Neural progenitor cell (in vitro differentiated cells): ENCODE measurements around the gene PKD2L2.

ENCODE experiments used
- EZH2 ChIP-seq: fragments of 200-600 bp; sonication (generic); IDR thresholded peaks from 2 replicates; pipeline ENCODE4 v1.6.1; 2017; ENCODE audit warnings: antibody characterized with exemption, mild to moderate bottlenecking, moderate library complexity
- EZH2phosphoT487 ChIP-seq: fragments of 200-600 bp; sonication (generic); IDR thresholded peaks from 2 replicates; pipeline ENCODE4 v1.6.1; 2017; ENCODE audit warnings: antibody characterized with exemption
- TF ChIP-seq, protein P1 (sequence below): fragments of 200-600 bp; sonication (generic); IDR thresholded peaks from 2 replicates; pipeline ENCODE4 v1.5.1; 2017; ENCODE audit warnings: antibody characterized with exemption, mild to moderate bottlenecking

DNA sequence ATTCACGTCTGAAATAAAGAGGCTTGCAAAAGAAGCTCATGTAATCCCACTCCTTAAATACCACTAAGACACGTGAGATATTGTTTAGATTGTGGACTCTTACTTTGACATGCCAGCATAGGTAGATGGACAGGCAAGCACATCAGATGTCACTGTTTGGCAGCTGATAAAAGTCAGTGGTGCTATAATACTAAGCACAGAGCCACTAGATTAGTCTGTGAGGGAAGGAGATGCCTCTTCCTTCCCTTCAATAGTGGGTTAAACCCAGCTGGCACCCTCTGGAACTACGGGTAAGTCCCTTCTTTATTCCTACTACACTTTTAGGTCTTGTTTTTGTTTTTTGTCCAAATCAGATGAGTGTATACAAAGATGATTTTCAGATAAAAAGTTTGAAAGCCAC lies 21.6 kb upstream of the PKD2L2 start, which contains the start of gene MYOT:
- TF ChIP-seq, protein P1, sequence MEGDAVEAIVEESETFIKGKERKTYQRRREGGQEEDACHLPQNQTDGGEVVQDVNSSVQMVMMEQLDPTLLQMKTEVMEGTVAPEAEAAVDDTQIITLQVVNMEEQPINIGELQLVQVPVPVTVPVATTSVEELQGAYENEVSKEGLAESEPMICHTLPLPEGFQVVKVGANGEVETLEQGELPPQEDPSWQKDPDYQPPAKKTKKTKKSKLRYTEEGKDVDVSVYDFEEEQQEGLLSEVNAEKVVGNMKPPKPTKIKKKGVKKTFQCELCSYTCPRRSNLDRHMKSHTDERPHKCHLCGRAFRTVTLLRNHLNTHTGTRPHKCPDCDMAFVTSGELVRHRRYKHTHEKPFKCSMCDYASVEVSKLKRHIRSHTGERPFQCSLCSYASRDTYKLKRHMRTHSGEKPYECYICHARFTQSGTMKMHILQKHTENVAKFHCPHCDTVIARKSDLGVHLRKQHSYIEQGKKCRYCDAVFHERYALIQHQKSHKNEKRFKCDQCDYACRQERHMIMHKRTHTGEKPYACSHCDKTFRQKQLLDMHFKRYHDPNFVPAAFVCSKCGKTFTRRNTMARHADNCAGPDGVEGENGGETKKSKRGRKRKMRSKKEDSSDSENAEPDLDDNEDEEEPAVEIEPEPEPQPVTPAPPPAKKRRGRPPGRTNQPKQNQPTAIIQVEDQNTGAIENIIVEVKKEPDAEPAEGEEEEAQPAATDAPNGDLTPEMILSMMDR: no peak
- TF ChIP-seq EZH2phosphoT487 (no peak), EZH2 (no peak)
